NCI-H1436 treated with DMSO at 0.1 percent for 48 hours (cell line): ENCODE measurements around the gene B4GALT2.
A peak's percentile ranks its signal among the peaks of the same experiment; 100 is the strongest.

ENCODE experiments used
- DNase-seq: peaks from one replicate; lab custom pipeline; 2025; lab: John Stamatoyannopoulos, UW

The B4GALT2 gene

DNA sequence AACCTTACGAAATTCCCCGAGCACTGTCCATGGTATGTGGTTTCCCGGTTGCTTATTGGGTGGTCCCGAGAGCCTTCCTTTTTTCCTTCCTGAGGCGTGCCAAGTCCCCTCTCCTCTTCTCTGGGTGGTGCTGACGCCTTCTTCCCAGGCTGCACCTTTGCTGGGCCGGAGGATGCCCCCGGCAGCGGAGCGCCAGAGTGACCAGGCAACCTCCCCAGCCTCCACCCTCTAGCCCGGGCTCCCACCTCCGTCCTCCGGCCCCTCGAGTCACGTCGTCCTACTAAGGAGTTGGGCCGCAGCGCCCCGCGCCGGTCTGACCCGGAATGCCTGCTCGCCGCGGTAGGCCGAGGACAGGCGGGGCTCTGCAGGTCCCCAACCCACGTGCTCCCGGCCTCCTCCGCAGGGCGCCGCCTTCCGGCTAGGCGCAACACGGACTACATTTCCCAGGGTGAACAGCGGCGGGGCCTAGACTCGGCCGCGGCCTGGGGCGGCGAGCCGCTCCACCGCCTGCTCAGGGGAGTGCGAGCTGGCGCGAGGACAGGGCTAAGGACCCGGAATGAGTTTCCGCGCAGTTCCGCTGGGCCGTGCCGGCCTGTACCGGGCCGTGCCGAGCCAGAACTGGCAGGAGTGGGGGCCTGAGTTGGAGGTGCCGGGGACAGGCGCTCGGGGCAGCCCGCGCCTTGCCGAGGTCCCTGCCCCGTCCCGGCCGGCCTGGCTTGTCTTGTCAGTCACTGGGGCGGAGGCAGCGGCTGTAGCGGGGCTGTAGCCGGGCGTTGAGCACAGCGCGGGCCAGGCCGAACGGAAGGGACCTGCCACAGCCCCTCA, 32.6 kb upstream of the B4GALT2 start, which contains the start of gene IPO13:
TSS of gene IPO13 (plus strand) at position 715 of the 825 bp plus-strand sequence. CDS start 651 bp downstream, outside the sequence.
- peak; percentile 83 for DNase-seq

DNA sequence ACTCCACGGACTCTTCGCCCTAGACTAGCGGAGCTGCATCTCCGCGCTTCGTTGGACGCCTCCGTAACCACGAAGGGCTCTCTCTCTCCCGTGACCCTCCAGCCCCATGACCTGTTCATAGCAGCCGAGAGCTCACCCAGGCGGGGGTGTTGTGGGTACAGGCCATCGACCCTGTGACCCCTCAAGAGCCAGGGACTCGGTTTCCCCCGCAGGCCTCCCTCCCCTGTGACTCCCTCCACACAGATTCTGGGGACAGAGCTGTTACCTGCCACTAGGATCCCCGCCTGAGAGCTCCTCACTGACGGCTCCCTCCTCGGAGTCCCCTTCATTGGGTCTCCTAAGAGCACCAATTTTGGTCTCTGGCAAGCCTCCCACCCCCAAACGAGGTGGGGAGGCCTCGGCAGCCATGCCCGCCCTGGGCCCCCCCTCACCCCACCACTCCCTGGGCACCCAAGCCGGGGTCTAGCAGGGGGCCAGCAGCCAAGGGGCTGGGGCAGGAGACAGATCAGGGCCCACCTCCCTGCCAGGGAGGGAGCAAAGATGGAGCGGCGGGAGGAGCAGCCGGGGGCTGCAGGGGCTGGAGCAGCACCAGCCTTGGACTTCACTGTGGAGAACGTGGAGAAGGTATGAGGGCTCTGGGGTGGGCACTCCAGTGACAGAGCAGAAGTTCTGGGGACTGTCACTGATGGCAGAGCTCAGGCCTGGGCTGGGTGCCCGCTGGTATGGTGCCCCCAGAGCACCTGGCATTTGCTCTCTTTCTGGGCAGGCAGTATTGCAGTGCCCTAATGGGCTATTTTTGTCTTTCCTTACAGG, 31.7 kb upstream of the B4GALT2 start:
- no peak for DNase-seq

DNA sequence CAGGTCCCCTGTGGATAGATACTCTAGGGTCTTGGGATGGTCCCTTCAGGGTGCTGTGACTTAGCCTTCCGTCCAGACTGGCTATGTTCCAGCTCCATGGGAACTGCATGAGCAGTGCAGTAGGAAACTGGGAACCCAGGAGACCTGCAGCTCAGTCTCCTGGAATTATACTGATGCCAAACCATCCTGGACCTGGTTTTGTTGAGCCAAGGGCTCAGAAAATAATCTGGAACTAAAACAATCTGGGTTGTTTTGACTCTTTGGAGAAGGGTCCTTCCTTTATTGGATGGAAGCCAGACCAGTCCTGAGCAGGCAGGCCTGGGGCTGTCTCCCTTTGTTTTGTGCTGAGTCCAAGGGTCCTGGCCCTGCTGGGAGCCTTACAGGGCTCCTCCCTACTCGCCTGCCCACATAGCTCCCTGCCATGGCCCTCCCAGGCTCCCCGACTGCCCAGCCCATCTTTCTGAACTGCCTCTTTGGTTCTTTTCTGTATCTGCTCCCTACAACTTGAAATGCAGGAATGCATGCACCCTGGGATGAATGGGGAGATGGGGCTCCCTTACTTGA, 31.1 kb upstream of the B4GALT2 start:
- no peak for DNase-seq

DNA sequence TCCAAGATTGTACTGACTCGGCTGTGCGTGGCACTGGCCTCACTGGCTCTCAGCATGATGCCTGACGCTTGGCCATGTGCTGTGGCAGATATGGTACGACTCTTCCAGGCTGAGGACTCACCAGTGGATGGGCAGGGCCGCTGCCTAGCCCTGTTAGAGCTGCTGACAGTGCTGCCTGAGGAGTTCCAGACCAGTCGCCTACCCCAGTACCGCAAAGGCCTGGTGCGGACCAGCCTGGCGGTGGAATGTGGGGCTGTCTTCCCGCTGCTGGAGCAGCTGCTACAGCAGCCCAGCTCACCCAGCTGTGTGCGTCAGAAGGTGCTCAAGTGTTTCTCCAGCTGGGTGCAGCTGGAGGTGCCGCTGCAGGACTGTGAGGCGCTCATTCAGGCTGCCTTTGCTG, 29.3 kb upstream of the B4GALT2 start:
- DNase-seq: no peak

DNA sequence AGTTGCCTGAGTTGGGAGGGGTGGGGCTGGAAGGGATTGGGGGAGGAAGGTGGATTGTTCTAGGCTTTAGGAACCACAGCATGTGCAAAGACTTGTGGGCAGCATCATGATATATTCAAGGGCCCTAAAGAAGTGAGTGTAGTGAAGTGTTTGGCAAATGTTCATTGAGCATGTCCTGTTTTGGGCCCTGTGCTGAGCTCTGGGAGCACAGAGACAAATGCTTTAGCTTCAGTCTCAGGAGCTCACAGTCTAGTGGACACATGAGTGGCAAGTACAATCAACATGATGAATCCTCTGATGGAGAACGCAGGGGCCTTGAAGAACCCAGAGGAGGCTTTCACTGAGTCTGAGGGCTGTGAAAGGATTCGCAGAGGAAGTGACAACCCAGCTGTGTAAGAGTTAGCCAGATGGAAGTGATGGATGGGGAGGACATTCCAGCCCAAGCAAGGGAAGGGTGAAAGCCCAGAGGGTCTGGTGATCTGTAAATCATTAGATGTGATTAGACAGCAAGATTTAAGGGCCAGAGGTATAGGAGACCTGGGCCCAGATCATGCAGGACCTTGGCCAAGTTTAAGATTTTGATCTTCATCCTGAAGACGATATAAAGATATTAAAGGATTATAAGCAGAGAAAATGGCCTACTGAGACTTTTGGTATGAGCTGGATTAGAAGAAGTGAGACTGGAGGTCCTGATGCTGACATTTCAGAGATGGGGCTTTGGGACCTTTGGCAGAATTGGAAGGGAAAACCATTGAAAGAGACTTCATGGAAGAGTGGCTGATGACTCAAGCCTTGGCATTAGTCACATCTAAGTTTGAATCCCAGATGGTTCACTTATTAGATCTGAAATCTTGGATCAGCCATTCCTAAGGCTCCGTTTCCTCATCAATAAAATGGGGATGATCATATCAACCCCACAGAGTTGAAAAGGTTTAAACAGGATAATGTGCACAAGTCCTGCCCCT, 27.7 kb upstream of the B4GALT2 start:
- DNase-seq: no peak

DNA sequence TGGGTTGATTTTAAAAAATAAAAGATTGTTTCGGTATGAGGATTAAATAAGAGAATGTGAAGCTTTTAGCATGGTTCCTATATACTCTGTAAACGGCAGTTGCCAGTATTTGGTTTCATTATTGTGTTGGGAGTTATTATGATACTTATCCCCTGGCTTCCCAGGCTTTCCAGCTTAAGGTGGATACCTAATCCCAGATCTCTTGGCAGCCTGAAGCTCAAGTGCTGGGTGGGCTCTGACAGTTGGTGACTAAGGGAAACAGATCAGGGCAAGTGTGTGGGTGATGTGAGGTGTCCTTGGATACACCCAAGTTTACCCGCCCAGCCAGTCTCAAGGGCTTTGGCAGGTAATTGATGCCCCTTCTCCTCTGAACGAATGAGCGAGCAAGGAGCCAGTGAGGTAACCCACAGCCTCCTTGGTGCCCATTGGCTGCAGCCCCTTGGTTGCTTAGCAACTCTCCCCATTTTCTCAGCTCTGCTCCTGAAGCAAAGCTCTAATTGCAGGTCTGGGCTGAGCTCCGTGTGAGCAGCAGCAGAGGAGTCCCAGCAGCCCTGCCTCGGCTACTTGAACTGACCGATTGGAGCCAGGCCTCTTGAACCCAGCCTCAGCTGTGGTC, 26.2 kb upstream of the B4GALT2 start:
- DNase-seq: peak; percentile 98

DNA sequence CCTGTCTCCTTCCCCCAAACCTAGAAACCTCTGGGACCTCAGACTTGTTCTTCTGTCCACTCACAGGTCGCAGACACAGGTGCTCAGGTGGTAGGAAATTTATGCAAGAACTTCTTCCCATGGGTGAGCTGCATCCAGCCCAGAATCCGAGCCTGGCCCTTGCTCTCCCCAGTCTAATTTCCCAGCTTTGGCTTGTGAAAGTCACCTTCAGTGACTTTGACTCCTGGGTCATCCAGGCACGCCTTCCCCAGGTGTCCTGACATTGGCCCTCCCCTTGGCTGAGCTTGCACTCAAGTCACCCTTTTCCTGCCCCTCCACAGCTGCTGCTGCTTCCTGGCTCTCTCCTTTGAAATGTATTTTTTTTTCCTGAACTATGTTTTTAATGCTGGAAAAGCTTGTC, 25.6 kb upstream of the B4GALT2 start:
- no peak for DNase-seq

DNA sequence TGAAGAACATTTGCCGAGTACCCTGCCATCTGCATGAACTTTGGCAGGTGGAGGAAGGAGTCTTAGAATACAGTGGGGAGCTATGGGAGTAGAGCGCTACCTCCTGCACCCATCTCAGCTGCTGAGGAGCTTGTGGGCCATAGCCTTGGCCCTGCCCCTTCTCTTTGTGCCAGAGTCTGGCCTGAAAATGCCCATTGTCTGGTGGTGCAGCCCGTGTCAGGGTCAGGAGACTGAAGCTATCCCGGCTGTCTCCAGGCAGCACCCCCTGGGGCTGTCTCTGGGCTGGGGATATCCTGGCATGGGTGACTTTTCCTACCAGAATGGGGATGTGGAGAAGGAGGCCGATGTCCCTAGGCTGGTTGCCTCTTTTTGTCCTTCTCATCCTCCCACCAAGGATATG, 25.0 kb upstream of the B4GALT2 start:
- no peak for DNase-seq

DNA sequence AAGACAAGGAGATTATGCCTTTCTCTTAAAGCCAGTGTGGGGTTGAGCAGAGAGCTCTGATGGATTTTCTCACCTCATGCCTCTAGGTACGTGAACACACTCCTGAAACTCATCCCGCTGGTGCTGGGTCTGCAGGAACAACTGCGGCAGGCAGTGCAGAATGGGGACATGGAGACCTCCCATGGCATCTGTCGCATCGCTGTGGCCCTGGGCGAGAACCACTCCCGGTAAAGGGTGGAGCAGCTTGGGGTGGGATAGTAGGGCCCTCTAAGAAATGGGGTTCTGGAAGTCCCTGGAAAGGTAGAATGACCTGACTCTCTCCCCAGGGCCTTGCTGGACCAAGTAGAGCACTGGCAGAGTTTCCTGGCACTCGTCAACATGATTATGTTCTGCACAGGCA, 22.8 kb upstream of the B4GALT2 start:
- DNase-seq: no peak

DNA sequence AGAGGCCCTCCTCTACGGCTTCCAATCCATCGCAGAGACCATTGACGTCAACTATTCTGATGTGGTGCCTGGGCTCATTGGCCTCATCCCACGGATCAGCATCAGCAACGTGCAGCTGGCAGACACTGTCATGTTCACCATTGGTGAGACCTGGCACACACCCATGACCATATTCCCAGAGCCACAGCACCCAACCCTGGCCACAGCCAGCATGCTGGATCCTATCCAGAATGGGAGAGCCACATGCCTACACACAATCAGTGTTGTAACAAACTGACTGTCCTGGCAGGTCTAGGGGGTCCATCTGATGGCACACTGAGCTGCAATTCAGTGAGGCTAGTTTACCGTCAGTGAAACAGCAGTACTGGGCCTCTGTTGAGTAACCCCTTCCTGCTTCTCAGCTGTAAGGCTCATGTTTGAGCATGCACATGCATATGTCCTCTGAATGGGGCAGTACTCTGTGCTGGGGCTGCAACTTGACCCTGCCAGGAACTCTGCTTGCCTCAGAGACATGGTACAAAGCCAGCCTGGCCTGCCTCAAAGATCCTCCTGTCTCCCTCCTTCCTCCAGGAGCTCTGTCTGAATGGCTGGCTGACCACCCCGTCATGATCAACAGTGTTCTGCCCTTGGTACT, 21.5 kb upstream of the B4GALT2 start:
- DNase-seq: no peak

DNA sequence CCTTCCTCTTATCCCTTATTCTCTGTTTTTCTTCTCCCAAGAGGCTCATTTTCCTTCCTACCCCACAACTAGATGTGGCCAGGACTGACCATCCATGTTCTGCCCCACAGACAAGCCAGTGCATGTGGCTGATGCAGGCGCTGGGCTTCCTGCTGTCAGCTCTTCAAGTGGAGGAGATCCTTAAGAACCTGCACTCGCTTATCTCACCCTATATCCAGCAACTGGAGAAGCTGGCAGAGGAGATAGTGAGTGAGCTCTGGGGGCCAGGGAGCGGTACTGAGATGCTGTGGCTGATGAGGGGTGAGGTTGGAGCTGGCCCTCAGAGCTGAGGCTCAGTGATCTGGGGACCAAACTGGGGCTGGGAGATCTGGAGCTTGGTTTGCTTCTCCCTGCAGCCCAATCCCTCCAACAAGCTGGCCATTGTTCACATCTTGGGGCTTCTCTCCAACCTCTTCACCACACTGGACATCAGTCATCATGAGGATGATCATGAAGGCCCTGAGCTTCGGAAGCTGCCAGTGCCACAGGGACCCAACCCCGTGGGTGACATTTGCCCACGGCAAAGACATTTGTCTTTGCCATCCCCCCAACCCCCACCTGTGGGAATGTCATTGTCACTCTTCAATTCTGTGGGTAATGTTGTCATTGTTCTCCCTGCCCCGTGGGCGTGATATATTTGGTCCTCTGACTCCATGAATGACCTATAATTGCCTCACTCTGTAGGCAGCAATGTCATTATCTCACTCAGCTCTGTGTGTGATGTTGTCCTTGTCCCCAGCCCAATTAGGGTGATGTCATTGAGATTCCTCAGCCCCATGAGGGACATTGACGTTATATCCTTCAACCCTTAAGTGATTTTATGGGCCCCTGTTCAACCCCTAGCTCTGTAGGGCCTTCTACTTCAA, 20.4 kb upstream of the B4GALT2 start:
- DNase-seq: no peak

DNA sequence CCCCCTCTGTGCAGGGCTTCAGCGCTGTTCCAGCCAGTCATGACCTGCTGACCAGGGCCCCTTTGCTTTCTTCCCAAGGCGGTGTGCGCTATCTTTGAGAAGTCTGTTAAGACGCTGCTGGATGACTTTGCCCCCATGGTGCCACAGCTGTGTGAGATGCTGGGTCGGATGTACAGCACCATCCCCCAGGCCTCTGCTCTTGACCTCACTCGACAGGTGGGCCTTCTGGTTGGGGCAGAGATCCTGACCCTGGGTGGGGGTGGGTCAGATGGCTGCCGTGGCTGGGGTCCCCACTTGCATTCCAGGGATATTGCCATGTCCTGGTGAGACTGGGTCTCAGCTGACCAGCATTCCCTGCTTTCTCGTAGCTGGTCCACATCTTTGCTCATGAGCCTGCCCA, 18.2 kb upstream of the B4GALT2 start:
- DNase-seq: no peak

DNA sequence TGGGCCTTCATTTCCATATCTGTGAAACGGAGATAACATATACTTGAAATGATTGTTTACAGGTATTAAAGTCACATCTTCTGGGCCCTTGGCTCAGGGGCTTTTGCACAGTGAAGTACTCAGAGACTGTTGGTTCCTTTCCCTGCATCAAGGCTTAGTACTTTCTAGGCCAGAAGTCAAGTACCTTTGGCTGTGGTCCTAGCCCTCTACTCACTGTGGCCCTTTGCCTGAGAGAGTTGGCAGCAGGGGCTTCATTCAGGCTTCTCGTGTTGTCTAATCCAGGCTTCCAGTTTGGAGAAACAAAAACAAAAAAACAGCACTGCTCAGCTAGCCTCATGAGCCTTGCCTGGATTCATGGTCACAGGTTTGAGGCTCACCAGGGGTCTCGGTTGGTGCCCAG, 17.3 kb upstream of the B4GALT2 start:
- DNase-seq: no peak

DNA sequence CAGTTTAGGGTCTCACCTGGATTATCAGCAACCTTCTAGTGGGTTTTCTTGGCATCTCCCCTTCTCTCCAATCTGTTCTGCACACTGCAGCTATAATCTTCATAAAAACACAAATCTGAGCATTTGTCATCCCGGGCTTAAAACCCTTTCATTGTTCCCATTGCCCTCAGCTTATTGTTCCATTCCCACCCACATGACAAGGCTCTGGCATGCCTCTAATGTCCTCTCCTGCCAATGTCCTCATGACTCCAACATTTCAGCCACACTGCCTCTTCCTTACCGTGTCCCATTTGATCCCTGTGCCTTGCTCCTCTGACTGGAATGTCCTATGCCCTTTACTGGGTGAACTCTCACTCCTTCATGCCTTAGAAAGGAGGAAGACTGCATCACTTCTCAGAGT, 16.7 kb upstream of the B4GALT2 start:
- DNase-seq: no peak

DNA sequence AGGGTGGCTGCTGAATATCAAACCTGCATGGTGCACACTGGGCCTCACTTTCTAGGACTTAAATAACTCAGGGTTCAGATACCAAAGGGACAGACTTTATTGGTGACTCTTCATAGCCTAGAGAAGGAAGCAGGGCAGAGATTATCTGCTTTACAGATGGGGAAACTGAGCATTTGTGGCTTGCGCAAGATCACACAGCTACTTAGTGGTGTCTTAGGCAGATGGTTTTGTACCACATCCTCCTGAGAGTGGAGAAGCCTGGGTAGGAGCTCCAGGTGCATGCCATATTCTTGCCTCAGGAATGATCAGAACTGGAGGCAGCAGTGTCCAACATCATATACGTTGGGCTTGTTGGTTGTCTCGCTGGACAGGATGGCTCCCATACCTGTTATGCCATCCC, 16.0 kb upstream of the B4GALT2 start:
- no peak for DNase-seq

DNA sequence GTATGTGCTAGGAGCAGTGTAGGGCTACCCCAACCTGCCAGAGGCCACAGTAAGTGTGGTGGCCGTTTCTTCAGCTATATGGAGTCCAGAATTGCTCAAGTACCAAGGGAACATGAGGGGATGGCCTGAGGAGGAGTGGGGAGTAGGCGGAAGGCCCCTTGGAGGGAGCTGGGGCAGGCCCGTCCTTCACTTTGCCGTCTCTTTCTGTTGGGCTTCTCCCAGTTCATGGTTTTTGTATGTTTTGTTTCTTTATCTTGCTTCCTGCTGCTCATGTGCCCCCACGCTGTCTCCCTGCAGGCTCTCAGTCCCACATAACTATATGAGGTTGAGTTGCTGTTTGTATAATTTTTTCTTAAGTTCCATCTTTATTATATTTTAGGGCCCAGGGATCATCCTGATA, 15.1 kb upstream of the B4GALT2 start:
- DNase-seq: no peak

DNA sequence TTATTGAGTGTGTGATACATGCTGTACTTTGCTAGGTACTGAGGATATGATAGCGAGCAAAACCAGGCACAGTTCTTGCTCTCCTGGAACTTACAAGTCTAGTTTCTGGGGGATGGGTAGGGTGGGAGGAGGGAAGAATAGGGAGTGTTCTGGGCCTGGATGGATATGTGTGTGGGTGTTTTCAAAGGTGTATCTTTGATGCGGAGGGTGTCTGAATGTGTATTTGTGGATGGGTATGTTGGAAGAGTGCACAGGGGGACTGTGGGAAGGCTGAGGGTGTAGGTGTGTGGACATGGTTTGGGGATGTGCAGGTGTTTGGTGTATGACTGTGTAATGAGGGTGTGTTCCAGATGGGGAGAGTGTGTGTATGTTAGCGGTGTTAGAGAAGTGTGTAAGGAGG, 13.7 kb upstream of the B4GALT2 start:
- no peak for DNase-seq

DNA sequence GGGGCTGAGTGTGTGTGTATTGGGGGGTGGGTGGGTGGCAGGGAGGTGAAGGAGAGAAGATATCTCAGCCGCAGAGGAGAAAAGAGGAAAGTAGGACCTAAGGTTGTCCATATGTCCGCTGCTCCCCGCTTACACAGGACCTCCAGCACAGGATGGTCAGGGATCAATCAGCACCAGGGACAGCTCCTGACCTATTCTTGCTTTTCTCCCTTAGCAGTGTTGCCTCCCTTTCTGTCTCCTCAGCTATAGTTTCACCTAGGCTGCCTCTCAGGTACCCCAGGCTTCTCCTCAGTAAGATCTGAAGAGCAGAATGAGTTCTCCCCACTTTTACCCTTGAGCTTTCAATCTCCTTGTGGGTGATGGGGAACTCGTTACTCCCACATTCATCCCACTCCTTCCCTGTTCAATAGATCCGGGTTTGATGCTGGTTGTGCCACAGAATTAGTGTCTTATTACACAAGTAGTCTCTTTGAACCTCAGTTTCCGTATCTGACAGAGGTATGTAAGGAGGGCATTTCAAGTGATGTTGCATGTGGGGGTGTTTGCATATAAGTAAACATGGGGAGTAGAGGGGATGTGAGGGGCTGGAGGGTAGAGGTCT, 10.6 kb upstream of the B4GALT2 start:
- no peak for DNase-seq

DNA sequence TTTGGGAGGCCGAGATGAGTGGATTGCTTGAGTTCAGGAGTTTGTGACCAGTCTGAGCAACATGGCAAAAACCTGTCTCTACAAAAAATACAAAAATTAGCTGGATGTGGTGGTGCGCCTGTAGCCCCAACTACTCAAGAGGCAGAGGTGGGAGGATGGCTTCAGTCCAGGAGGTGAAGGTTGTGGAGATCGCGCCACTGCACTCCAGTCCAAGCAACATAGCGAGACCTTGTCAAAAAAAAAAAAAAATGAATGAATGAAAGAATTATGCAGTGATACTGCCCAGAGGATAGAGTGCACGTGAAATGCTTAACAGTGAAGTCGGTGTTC, 9.6 kb upstream of the B4GALT2 start:
- DNase-seq: no peak
